Neural cell (in vitro differentiated cells): ENCODE measurements around the gene VWA8. TPM values are rescaled to one million over a fixed set of nuclear protein-coding genes. Genes with fewer than 3 reads are reported as not detected.

ENCODE experiments used
- H2AFZ ChIP-seq: fragments of 200-600, 300-800 bp; sonication (generic), shearing (Covaris generic); 2 replicates; pipeline ENCODE4 v1.6.0; 2014; ENCODE audit warnings: low read depth, mild to moderate bottlenecking, antibody characterized with exemption, low read length, moderate library complexity
- H3F3A ChIP-seq: fragments of 200-600 bp; shearing (Covaris generic); 2 replicates; pipeline ENCODE4 v1.6.1; 2016; ENCODE audit warnings: mild to moderate bottlenecking, moderate library complexity, mixed read lengths, antibody characterized with exemption, low read length; ENCODE audit not compliant: insufficient read depth, poor library complexity, severe bottlenecking
- H3K27ac ChIP-seq: fragments of 200-600, 300-800 bp; sonication (generic), shearing (Covaris generic); 2 replicates; pipeline ENCODE4 v1.5.1; 2014; ENCODE audit warnings: mild to moderate bottlenecking, low read length, moderate library complexity
- H3K27me3 ChIP-seq: fragments of 300-800, 200-600 bp; sonication (generic), shearing (Covaris generic); 2 replicates; pipeline ENCODE4 v1.6.0; 2014; ENCODE audit warnings: mild to moderate bottlenecking, low read depth, low read length, moderate library complexity; ENCODE audit not compliant: insufficient read depth
- H3K36me3 ChIP-seq: fragments of 300-800, 200-600 bp; sonication (generic), shearing (Covaris generic); 2 replicates; pipeline ENCODE4 v1.5.1; 2014; ENCODE audit warnings: mild to moderate bottlenecking, antibody characterized with exemption, low read length, moderate library complexity; ENCODE audit not compliant: insufficient read depth
- H3K4me2 ChIP-seq: fragments of 300-800, 200-600 bp; sonication (generic), shearing (Covaris generic); 2 replicates; pipeline ENCODE4 v1.6.0; 2014; ENCODE audit warnings: mild to moderate bottlenecking, low read length
- H3K4me3 ChIP-seq: fragments of 300-800, 200-600 bp; sonication (generic), shearing (Covaris generic); 2 replicates; pipeline ENCODE4 v1.5.1; 2014; ENCODE audit warnings: mild to moderate bottlenecking, low read length, moderate library complexity
- H3K79me2 ChIP-seq: fragments of 200-600 bp; shearing (Covaris generic); replicated peaks from 2 replicates; pipeline ENCODE4 v1.6.0; 2014; ENCODE audit warnings: mild to moderate bottlenecking, low read length, moderate library complexity; ENCODE audit not compliant: insufficient read depth
- H3K9ac ChIP-seq: fragments of 300-800, 200-600 bp; sonication (generic), shearing (Covaris generic); 2 replicates; pipeline ENCODE4 v1.6.1; 2016; ENCODE audit warnings: mild to moderate bottlenecking, low read length, mixed read lengths
- H3K9me2 ChIP-seq: fragments of 200-600 bp; shearing (Covaris generic); 2 replicates; pipeline ENCODE4 v1.6.1; 2016; ENCODE audit warnings: mild to moderate bottlenecking, low read length, mixed read lengths; ENCODE audit not compliant: insufficient read depth
- H3K9me3 ChIP-seq: fragments of 200-600, 300-800 bp; sonication (generic), shearing (Covaris generic); 2 replicates; pipeline ENCODE4 v1.6.1; 2016; ENCODE audit warnings: mild to moderate bottlenecking, mixed run types, low read length, moderate library complexity, mixed read lengths
- H4K20me1 ChIP-seq: fragments of 200-600 bp; shearing (Covaris generic); 2 replicates; pipeline ENCODE4 v1.6.1; 2016; ENCODE audit warnings: mild to moderate bottlenecking, mixed run types; ENCODE audit not compliant: insufficient read depth
- CTCF ChIP-seq: fragments of 450-650 bp; IDR thresholded peaks from 2 replicates; pipeline ENCODE4 v1.5.1; 2014; ENCODE audit warnings: antibody characterized with exemption, mild to moderate bottlenecking, moderate library complexity; ENCODE audit not compliant: poor library complexity, severe bottlenecking
- EP300 ChIP-seq: fragments of 450-650 bp; conservative IDR thresholded peaks from 2 replicates; pipeline ENCODE4 v1.6.1; 2014; ENCODE audit warnings: antibody characterized with exemption, mild to moderate bottlenecking, moderate library complexity; ENCODE audit not compliant: poor library complexity, severe bottlenecking
- EZH2 ChIP-seq: fragments of 200-600, 300-800 bp; shearing (Covaris generic), sonication (generic); IDR thresholded peaks from 2 replicates; pipeline ENCODE4 v1.6.1; 2014; ENCODE audit warnings: antibody characterized with exemption, low read length, borderline replicate concordance, mild to moderate bottlenecking; ENCODE audit not compliant: insufficient read depth, poor library complexity, severe bottlenecking
- MXI1 ChIP-seq: fragments of 450-650 bp; conservative IDR thresholded peaks from 2 replicates; pipeline ENCODE4 v1.6.1; 2014; ENCODE audit warnings: antibody characterized with exemption, mild to moderate bottlenecking; ENCODE audit not compliant: poor library complexity, severe bottlenecking
- POLR2AphosphoS5 ChIP-seq: IDR thresholded peaks from 2 replicates; pipeline ENCODE4 v1.6.1; 2012
- RAD21 ChIP-seq: fragments of 450-650 bp; conservative IDR thresholded peaks from 2 replicates; pipeline ENCODE4 v1.6.1; 2014; ENCODE audit warnings: antibody characterized with exemption, mild to moderate bottlenecking, moderate library complexity
- REST ChIP-seq: IDR thresholded peaks from 2 replicates; pipeline ENCODE4 v1.6.1; 2012; ENCODE audit warnings: borderline replicate concordance
- SMC3 ChIP-seq: fragments of 450-650 bp; conservative IDR thresholded peaks from 2 replicates; pipeline ENCODE4 v1.6.1; 2014; ENCODE audit warnings: antibody characterized with exemption, mild to moderate bottlenecking, moderate library complexity; ENCODE audit not compliant: poor library complexity
- TAF1 ChIP-seq: IDR thresholded peaks from 2 replicates; pipeline ENCODE4 v1.6.1; 2012; ENCODE audit warnings: low read depth
- polyA plus RNA-seq: library from polyadenylated mRNA; depleted of rRNA; stranded (reverse); fragments of >200 nt; gene quantifications from 2 replicates; pipeline ENCODE4 v1.2.3, GENCODE V29; 2014

The VWA8 gene
- polyA plus RNA-seq, 1 donor from 2014 or later, result 3.6 TPM

- Histone ChIP-seq H3F3A (no peaks in the 10 kb centered on the region), H3K4me3 (no peak overlapping the region), H2AFZ (no peak overlapping the region), H3K9me3 (no peaks in the 10 kb centered on the region), H3K27me3 (no peaks in the 10 kb centered on the region), H3K9me2 (no peaks in the 10 kb centered on the region), H3K27ac (no peak overlapping the region), H3K36me3 (no peaks in the 10 kb centered on the region), H3K9ac (no peak overlapping the region), H4K20me1 (no peaks in the 10 kb centered on the region), H3K79me2 (no peaks in the 10 kb centered on the region), H3K4me2 (no peak overlapping the region)
- no peak for TF ChIP-seq TAF1
- no peak for TF ChIP-seq REST
- no peak for TF ChIP-seq EZH2
- no peak for TF ChIP-seq CTCF
- no peak for TF ChIP-seq RAD21
- no peak for TF ChIP-seq POLR2AphosphoS5
- no peak for TF ChIP-seq MXI1
- TF ChIP-seq SMC3, result no peak
- no peak for TF ChIP-seq EP300
Observed at GRCh38 chr13:41609828-41610227, 351.1 kb downstream of the VWA8 start.

- H4K20me1 ChIP-seq, result no peaks in the 10 kb centered on the region
- no peak overlapping the region for H2AFZ ChIP-seq
- TF ChIP-seq CTCF (no peak), POLR2AphosphoS5 (no peak), TAF1 (no peak), EP300 (no peak), MXI1 (no peak), RAD21 (no peak), EZH2 (no peak), SMC3 (no peak), REST (no peak)
- H3F3A ChIP-seq, result no peaks in the 10 kb centered on the region
- H3K27me3 ChIP-seq, result no peaks in the 10 kb centered on the region
- no peak overlapping the region for H3K4me3 ChIP-seq
- no peaks in the 10 kb centered on the region for H3K9me2 ChIP-seq
- H3K9ac ChIP-seq, result no peak overlapping the region
- H3K4me2 ChIP-seq, result no peak overlapping the region
- no peaks in the 10 kb centered on the region for H3K36me3 ChIP-seq
- H3K27ac ChIP-seq, result no peak overlapping the region
- no peaks in the 10 kb centered on the region for H3K79me2 ChIP-seq
- H3K9me3 ChIP-seq, result no peaks in the 10 kb centered on the region
Observed at GRCh38 chr13:41608839-41609177, 352.1 kb downstream of the VWA8 start.
